Natural killer cell (primary cell): ENCODE results near the gene ZEB2. TPM values are rescaled to one million over a fixed set of nuclear protein-coding genes. Genes with fewer than 3 reads are reported as not detected.

Experiments used
- ATAC-seq, 3 donors: fragments of 150-1000 bp in 2 of 3; fragments of 200-7000 bp in 1 of 3; cut with Tn5 transposase; 1 replicate in 1 of 3; 2 replicates in 2 of 3; pipeline ENCODE4 v1.10.0; 2021; ENCODE audit warnings: mild to moderate bottlenecking in 2 of 3, moderate library complexity in 2 of 3
- DNase-seq, 2 donors: peaks; one replicate each; pipeline versions ENCODE4 v3.0.0 to v3.0.0-alpha.2; 2013 to 2021; ENCODE audit warnings: mixed read lengths in 1 of 2
- H3K27ac ChIP-seq: one replicate; pipeline ENCODE4 v1.5.1; 2013; ENCODE audit warnings: mild to moderate bottlenecking, low read length
- H3K27me3 ChIP-seq: one replicate; pipeline ENCODE4 v1.6.1; 2013; ENCODE audit warnings: low read length; ENCODE audit not compliant: control insufficient read depth, insufficient read depth
- H3K36me3 ChIP-seq: one replicate; pipeline ENCODE4 v1.6.1; 2013; ENCODE audit warnings: low read length; ENCODE audit not compliant: control insufficient read depth, insufficient read depth
- H3K4me1 ChIP-seq: one replicate; pipeline ENCODE4 v1.6.1; 2013; ENCODE audit warnings: low read length; ENCODE audit not compliant: control insufficient read depth, insufficient read depth
- H3K4me3 ChIP-seq: one replicate; pipeline ENCODE4 v1.5.1; 2013; ENCODE audit warnings: low read length
- H3K9me3 ChIP-seq: one replicate; pipeline ENCODE4 v1.6.1; 2013; ENCODE audit warnings: low read length; ENCODE audit not compliant: control insufficient read depth, insufficient read depth
- H3K27ac Mint-ChIP-seq, 2 donors: one replicate each; pipeline ENCODE4 v1.8.0; 2022; ENCODE audit warnings: mild to moderate bottlenecking in 2 of 2, mixed read lengths in 2 of 2, moderate library complexity in 1 of 2
- H3K27me3 Mint-ChIP-seq, 2 donors: one replicate each; pipeline ENCODE4 v1.8.0; 2022; ENCODE audit warnings: low read depth in 2 of 2, mixed read lengths in 2 of 2
- H3K36me3 Mint-ChIP-seq: one replicate; pipeline ENCODE4 v1.8.0; 2022; ENCODE audit warnings: mixed read lengths
- H3K4me1 Mint-ChIP-seq, 2 donors: one replicate each; pipeline ENCODE4 v1.8.0; 2022; ENCODE audit warnings: mixed read lengths in 2 of 2
- H3K4me3 Mint-ChIP-seq: one replicate; pipeline ENCODE4 v1.8.0; 2022; ENCODE audit warnings: mild to moderate bottlenecking, moderate library complexity, mixed read lengths
- H3K9me3 Mint-ChIP-seq, 2 donors: one replicate each; pipeline ENCODE4 v1.8.0; 2022; ENCODE audit warnings: mixed read lengths in 2 of 2
- CTCF ChIP-seq: fragments of 200-600 bp; IDR thresholded peaks from one replicate; pipeline ENCODE4 v1.8.0; 2022; ENCODE audit warnings: antibody characterized with exemption
- WGBS: methylation state at CpG from one replicate; pipeline ENCODE4 v1.1.7; 2013; ENCODE audit warnings: missing lambda C conversion rate; ENCODE audit not compliant: insufficient coverage; 5-methylcytosine and 5-hydroxymethylcytosine counted together
- intact Hi-C: fragments of 100-400 bp; cut with micrococcal nuclease; formaldehyde crosslinking; loops from one replicate; pipeline ENCODE4 v1.14.2; 2022
- total RNA-seq, 4 donors: library from RNA; stranded (reverse); fragments of 120-200 nt in 1 of 4; gene quantifications; one replicate each; pipeline versions ENCODE4 v1.2.3 to v1.2.4, GENCODE V29; 2013 to 2022

Gene ZEB2
- total RNA-seq, 3 donors from 2014 or later (not counting 1 experiment from before 2014, with no cell fraction given), result 718 to 1,143 (median 944) TPM

- Histone ChIP-seq H3K27me3 (no peaks in the 10 kb centered on the region), H3K4me3 (peak overlapping the region; percentile 80), H3K4me1 (peaks cover 32% of the 10 kb centered on the region), H3K36me3 (peaks cover 12% of the 10 kb centered on the region), H3K27ac (peak overlapping the region; percentile 92), H3K9me3 (no peaks in the 10 kb centered on the region)
- no peak for TF ChIP-seq CTCF
- intact Hi-C loops, result loop anchor here (2.0 kb wide), 1 partner anchor 142 kb away; no protein-coding TSS in a partner anchor
- ATAC-seq, result no peak
- peaks cover 44% of the 10 kb centered on the region in 2 donors for H3K4me1 Mint-ChIP-seq
- DNase-seq, result peak; percentile 37 to 50
- no peak overlapping the region for H3K27ac Mint-ChIP-seq
- H3K36me3 Mint-ChIP-seq, result peaks cover 20% of the 10 kb centered on the region
- under 1% methylated on average over 57 of the region's 57 CpGs for WGBS
- H3K4me3 Mint-ChIP-seq, result peak overlapping the region; percentile 95
- peaks cover 0 to 5% of the 10 kb centered on the region in 2 donors for H3K27me3 Mint-ChIP-seq
- H3K9me3 Mint-ChIP-seq, result peaks cover 0 to 2% of the 10 kb centered on the region in 2 donors
Measured at GRCh38 chr2:144516411-144516980, 3.4 kb downstream of the ZEB2 start.

GRCh38 chr2:144515696-144516410 is 4.1 kb downstream of the ZEB2 start:
- Histone ChIP-seq H3K4me3 (peak overlapping the region; percentile 80), H3K9me3 (no peaks in the 10 kb centered on the region), H3K4me1 (peaks cover 35% of the 10 kb centered on the region), H3K27me3 (no peaks in the 10 kb centered on the region), H3K36me3 (peaks cover 15% of the 10 kb centered on the region), H3K27ac (peak overlapping the region; percentile 92)
- intact Hi-C loops, result loop anchor here (2.0 kb wide), 1 partner anchor 143 kb away; no protein-coding TSS in a partner anchor
- H3K9me3 Mint-ChIP-seq, result peaks cover 0 to 2% of the 10 kb centered on the region in 2 donors
- peaks cover 50% of the 10 kb centered on the region in 2 donors for H3K4me1 Mint-ChIP-seq
- H3K36me3 Mint-ChIP-seq, result peaks cover 25% of the 10 kb centered on the region
- under 1% methylated on average over 37 of the region's 50 CpGs for WGBS
- peaks cover under 1 to 5% of the 10 kb centered on the region in 2 donors for H3K27me3 Mint-ChIP-seq
- ATAC-seq (peak; percentile 11 to 40 (median 22)), DNase-seq (peak; percentile 66 to 75)
- TF ChIP-seq CTCF, result no peak
- no peak overlapping the region for H3K27ac Mint-ChIP-seq
- H3K4me3 Mint-ChIP-seq, result peak overlapping the region; percentile 95

- peak overlapping the region; percentile 80 for H3K4me3 ChIP-seq
- Mint-ChIP-seq H3K9me3 (peaks cover 2 to 3% of the 10 kb centered on the region in 2 donors), H3K4me3 (peak overlapping the region; percentile 95), H3K4me1 (peaks cover 57% of the 10 kb centered on the region in 2 donors), H3K27ac (no peak overlapping the region), H3K36me3 (peaks cover 31% of the 10 kb centered on the region), H3K27me3 (peaks cover 7 to 9% of the 10 kb centered on the region in 2 donors)
- no peaks in the 10 kb centered on the region for H3K9me3 ChIP-seq
- no peak for TF ChIP-seq CTCF
- H3K27ac ChIP-seq, result peak overlapping the region; percentile 92
- ATAC-seq (no peak), DNase-seq (no peak)
- WGBS, result 6% methylated on average over 3 of the region's 4 CpGs
- H3K27me3 ChIP-seq, result no peaks in the 10 kb centered on the region
- peaks cover 42% of the 10 kb centered on the region for H3K4me1 ChIP-seq
- H3K36me3 ChIP-seq, result peaks cover 15% of the 10 kb centered on the region
- intact Hi-C loops, result no loop called here
Measured at GRCh38 chr2:144515099-144515695, 4.7 kb downstream of the ZEB2 start.
